ENCODE results near the gene CPHXL2. TPM values are rescaled to one million over a fixed set of nuclear protein-coding genes. Genes with fewer than 3 reads are reported as not detected.

CPHXL2 gene
- polyA plus RNA-seq, 3 donors from 2014 or later = not detected

GRCh38 chr16:75629132-75629531 is 47.7 kb downstream of the CPHXL2 start:
- peaks cover 22 to 41% of the 10 kb centered on the region in 2 donors for H3K4me1 Mint-ChIP-seq

GRCh38 chr16:75628351-75628750 is 48.5 kb downstream of the CPHXL2 start:
- DNase-seq = no peak
- Mint-ChIP-seq H3K4me1 (peaks cover 24 to 45% of the 10 kb centered on the region in 2 donors), H3K27me3 (ENCODE audit: low read depth in 3 of 3) (peaks cover 7 to 10% (median 7%) of the 10 kb centered on the region in 3 donors), H3K4me3 (no peak overlapping the region), H3K9me3 (no peaks in the 10 kb centered on the region), H3K36me3 (peaks cover 26 to 55% (median 33%) of the 10 kb centered on the region in 3 donors), H3K27ac (peak overlapping the region; percentile 32 to 76 (median 52))

More at GRCh38 chr16:75629132-75629531, 47.7 kb downstream of the CPHXL2 start:
- H3K36me3 Mint-ChIP-seq = peaks cover 31 to 62% (median 38%) of the 10 kb centered on the region in 3 donors
- H3K4me3 Mint-ChIP-seq = peak overlapping the region in 1 of 5 donors; percentile 38
- H3K27ac Mint-ChIP-seq = peak overlapping the region in 3 of 6 donors; percentile 31 to 84 (median 38)
- peaks cover 5 to 6% (median 5%) of the 10 kb centered on the region in 3 donors for H3K27me3 Mint-ChIP-seq (ENCODE audit: low read depth in 3 of 3)
- no peaks in the 10 kb centered on the region for H3K9me3 Mint-ChIP-seq
- DNase-seq = no peak

DNA sequence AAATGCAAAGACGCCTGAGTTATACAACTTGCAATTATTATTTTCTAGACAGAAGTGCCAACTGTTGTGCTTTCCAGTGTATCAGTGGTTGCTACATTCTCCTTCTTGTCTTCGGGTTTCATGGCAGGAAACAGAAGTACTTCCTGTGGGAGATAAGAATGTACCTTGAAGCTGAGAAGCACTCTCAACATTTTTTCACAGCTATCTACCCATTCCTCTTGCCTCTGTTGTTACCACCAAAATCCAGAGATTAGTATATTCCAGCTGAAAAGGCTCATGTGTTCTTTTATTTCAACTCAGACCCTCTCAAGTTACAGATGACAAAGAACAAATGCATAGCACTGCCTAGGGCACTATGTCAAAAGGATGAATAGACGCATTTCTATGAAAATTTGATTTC is 49.0 kb downstream of the CPHXL2 start:
- peaks cover 26 to 55% (median 30%) of the 10 kb centered on the region in 3 donors for H3K36me3 Mint-ChIP-seq
- peaks cover 10 to 15% (median 11%) of the 10 kb centered on the region in 3 donors for H3K27me3 Mint-ChIP-seq (ENCODE audit: low read depth in 3 of 3)
- H3K9me3 Mint-ChIP-seq = no peaks in the 10 kb centered on the region
- peaks cover 27 to 50% of the 10 kb centered on the region in 2 donors for H3K4me1 Mint-ChIP-seq
- DNase-seq = no peak
- H3K27ac Mint-ChIP-seq = peak overlapping the region; percentile 37 to 76 (median 62)
- peak overlapping the region in 1 of 5 donors; percentile 41 for H3K4me3 Mint-ChIP-seq

DNA sequence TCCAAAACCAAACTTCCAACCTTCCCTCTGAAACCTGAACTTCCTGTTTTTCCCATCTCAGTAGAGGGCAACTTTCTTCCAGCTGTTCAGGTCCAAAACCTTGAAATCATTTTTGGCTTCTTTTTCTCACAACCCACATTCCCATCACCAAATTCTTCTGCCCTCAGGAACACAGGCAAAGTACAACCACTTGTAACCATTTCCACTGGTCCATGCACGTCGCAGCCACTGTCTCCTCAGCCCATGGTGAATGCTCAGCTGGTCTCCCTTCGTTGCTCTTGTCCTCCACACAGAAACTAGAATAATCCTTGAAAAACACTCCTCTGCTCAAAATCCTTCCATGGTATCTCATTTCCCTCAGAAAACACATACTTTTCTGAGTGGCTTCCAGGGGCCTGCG is 50.0 kb downstream of the CPHXL2 start:
- DNase-seq = no peak
- H3K4me3 Mint-ChIP-seq = no peak overlapping the region
- peaks cover 23 to 48% (median 23%) of the 10 kb centered on the region in 3 donors for H3K36me3 Mint-ChIP-seq
- H3K9me3 Mint-ChIP-seq = no peaks in the 10 kb centered on the region
- H3K4me1 Mint-ChIP-seq = peaks cover 36 to 61% of the 10 kb centered on the region in 2 donors
- peaks cover 10 to 15% (median 11%) of the 10 kb centered on the region in 3 donors for H3K27me3 Mint-ChIP-seq (ENCODE audit: low read depth in 3 of 3)
- peak overlapping the region; percentile 13 to 80 (median 66) for H3K27ac Mint-ChIP-seq

DNA sequence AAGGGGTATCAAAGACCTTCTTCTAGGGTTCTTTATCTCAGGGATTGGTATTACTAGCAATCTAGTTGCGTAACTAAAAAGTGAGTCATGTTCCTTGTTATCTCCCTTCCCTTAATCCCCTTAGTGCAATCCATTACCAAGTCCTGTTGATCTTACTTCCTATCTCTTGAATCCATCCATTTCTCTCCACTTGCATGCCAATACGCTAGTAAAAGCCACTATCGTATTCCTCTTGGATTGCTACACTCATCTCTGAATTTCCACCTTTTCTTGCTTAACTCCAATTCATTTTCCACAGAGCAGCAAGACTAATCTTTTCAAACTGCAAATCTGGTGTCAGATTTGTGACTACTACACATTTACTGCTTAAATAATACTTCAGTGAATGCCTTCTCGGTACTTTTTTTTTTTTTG is 51.9 kb downstream of the CPHXL2 start:
- Mint-ChIP-seq H3K4me3 (peak overlapping the region; percentile 18 to 59 (median 49)), H3K4me1 (peaks cover 47 to 73% of the 10 kb centered on the region in 2 donors), H3K36me3 (peaks cover 17 to 39% (median 18%) of the 10 kb centered on the region in 3 donors), H3K27ac (peak overlapping the region; percentile 45 to 84 (median 52)), H3K9me3 (no peaks in the 10 kb centered on the region), H3K27me3 (ENCODE audit: low read depth in 3 of 3) (peaks cover 8 to 16% (median 15%) of the 10 kb centered on the region in 3 donors)
- DNase-seq = no peak

GRCh38 chr16:75622761-75623605 is 53.8 kb downstream of the CPHXL2 start, which contains the start of gene ADAT1:
Gene ADAT1, minus strand, starts transcription at chr16:75623281. Its CDS starts 2,482 bp downstream, at chr16:75620799.
- Mint-ChIP-seq H3K27me3 (ENCODE audit: low read depth in 3 of 3) (peaks cover 7 to 16% (median 15%) of the 10 kb centered on the region in 3 donors), H3K36me3 (peaks cover 9 to 30% (median 14%) of the 10 kb centered on the region in 3 donors), H3K4me1 (peaks cover 44 to 57% of the 10 kb centered on the region in 2 donors)

DNA sequence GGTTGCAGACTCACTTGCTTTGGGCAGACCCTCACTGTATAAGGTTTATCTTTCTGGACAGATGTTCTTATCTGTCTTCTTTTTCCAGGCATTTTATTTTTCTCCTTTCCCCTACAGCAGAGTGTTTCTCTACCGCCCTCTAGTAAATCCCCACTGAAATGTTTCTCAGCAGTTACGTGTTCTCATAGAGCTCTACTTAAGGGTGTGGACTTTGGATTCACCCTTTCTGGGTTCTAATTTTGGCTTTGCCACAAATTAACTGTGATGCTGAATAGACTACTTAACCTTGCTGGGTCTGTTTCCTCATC is 55.7 kb downstream of the CPHXL2 start:
- Mint-ChIP-seq H3K4me3 (peak overlapping the region in 2 of 5 donors; percentile 59 to 98), H3K9me3 (no peaks in the 10 kb centered on the region), H3K4me1 (peaks cover 29 to 42% of the 10 kb centered on the region in 2 donors), H3K27me3 (ENCODE audit: low read depth in 3 of 3) (peaks cover 5 to 16% (median 9%) of the 10 kb centered on the region in 3 donors), H3K27ac (peak overlapping the region in 5 of 6 donors; percentile 18 to 98 (median 91)), H3K36me3 (peaks cover 9 to 28% (median 9%) of the 10 kb centered on the region in 3 donors)
- DNase-seq = no peak

More at GRCh38 chr16:75622761-75623605, 53.8 kb downstream of the CPHXL2 start, which contains the start of gene ADAT1:
- DNase-seq = peak; percentile 95 to 96 (median 95)
- Mint-ChIP-seq H3K27ac (peak within 1 kb of the TSS; percentile 91 to 99 (median 98)), H3K9me3 (no peaks in the 10 kb centered on the region), H3K4me3 (peak within 1 kb of the TSS; percentile 98 to 99 (median 99))

GRCh38 chr16:75620326-75621169 is 56.3 kb downstream of the CPHXL2 start:
- DNase-seq = peak in 2 of 3 donors; percentile 15 to 75
- peaks cover 9 to 31% (median 10%) of the 10 kb centered on the region in 3 donors for H3K36me3 Mint-ChIP-seq
- H3K27me3 Mint-ChIP-seq (ENCODE audit: low read depth in 3 of 3) = peaks cover 5 to 15% (median 9%) of the 10 kb centered on the region in 3 donors
- H3K9me3 Mint-ChIP-seq = no peaks in the 10 kb centered on the region
- H3K27ac Mint-ChIP-seq = peak overlapping the region; percentile 21 to 98 (median 84)
- peak overlapping the region in 2 of 5 donors; percentile 25 to 59 for H3K4me3 Mint-ChIP-seq
- peaks cover 29 to 42% of the 10 kb centered on the region in 2 donors for H3K4me1 Mint-ChIP-seq

DNA sequence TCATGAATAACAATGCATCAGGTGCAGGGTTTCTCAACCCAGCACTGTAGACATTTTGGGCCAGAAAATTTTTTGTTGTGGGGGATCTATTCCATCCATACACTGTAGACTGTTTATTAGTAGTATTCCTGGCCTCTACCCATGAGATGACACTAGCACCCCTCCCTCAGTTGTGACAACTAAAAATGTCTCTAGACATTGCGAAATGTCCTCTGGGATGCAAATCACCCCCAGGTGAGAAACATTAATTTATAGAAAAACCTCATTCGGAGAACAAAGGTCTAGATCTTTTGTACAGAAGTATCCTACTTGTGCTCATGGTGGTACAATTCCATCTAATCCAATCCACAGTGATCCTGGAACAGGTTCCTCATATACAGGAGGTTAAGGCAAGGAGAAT is 58.0 kb downstream of the CPHXL2 start:
- Mint-ChIP-seq H3K4me1 (peaks cover 29 to 36% of the 10 kb centered on the region in 2 donors), H3K27me3 (ENCODE audit: low read depth in 3 of 3) (peaks cover 5 to 11% (median 9%) of the 10 kb centered on the region in 3 donors), H3K36me3 (peaks cover 9 to 42% (median 16%) of the 10 kb centered on the region in 3 donors), H3K27ac (peak overlapping the region in 2 of 6 donors; percentile 15 to 17), H3K9me3 (no peaks in the 10 kb centered on the region), H3K4me3 (no peak overlapping the region)
- no peak for DNase-seq

DNA sequence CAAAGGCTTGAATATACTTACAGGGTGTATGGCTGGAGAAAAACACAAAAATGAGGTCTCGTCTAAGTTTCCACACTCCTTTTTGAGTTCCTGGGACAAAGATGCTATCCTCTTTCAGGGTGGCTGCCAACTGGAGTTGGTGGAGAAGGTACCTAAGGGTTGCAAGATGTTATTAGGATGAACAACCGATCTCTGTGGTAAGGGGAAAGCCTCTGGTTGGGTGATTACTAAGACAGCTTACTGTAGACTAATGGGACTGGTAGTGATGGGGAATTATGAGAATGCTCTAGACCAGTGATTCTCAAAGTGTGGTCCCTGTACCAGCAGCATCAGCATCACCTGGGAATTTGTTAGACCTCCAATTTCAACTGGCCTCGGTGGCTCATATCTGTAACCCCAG is 59.7 kb downstream of the CPHXL2 start:
- Mint-ChIP-seq H3K4me1 (peaks cover 18 to 20% of the 10 kb centered on the region in 2 donors), H3K4me3 (no peak overlapping the region), H3K36me3 (peaks cover 15 to 52% (median 23%) of the 10 kb centered on the region in 3 donors), H3K27ac (no peak overlapping the region), H3K9me3 (no peaks in the 10 kb centered on the region), H3K27me3 (ENCODE audit: low read depth in 3 of 3) (peaks cover 0 to 6% (median 1%) of the 10 kb centered on the region in 3 donors)
- no peak for DNase-seq

- H3K4me1 Mint-ChIP-seq = peaks cover 12 to 15% of the 10 kb centered on the region in 2 donors
- no peak for DNase-seq
- peaks cover 15 to 53% (median 23%) of the 10 kb centered on the region in 3 donors for H3K36me3 Mint-ChIP-seq
- H3K4me3 Mint-ChIP-seq = peak overlapping the region in 1 of 5 donors; percentile 7
- H3K27me3 Mint-ChIP-seq (ENCODE audit: low read depth in 3 of 3) = peaks cover 0 to 4% (median 1%) of the 10 kb centered on the region in 3 donors
- H3K9me3 Mint-ChIP-seq = no peaks in the 10 kb centered on the region
- H3K27ac Mint-ChIP-seq = peak overlapping the region in 4 of 6 donors; percentile 50 to 75 (median 64)
These were observed 60.2 kb downstream of the CPHXL2 start for GRCh38 chr16:75616521-75617010.

- Mint-ChIP-seq H3K36me3 (peaks cover 15 to 51% (median 23%) of the 10 kb centered on the region in 3 donors), H3K27me3 (ENCODE audit: low read depth in 3 of 3) (peaks cover 0 to 4% (median 1%) of the 10 kb centered on the region in 3 donors), H3K9me3 (no peaks in the 10 kb centered on the region), H3K4me1 (peaks cover 4 to 5% of the 10 kb centered on the region in 2 donors), H3K4me3 (no peak overlapping the region), H3K27ac (peak overlapping the region in 1 of 6 donors; percentile 75)
- no peak for DNase-seq
These were observed 61.2 kb downstream of the CPHXL2 start for GRCh38 chr16:75615619-75616018.

Measured in immature natural killer cell (primary cell).